ENCODE data around the gene NDUFB7.
"Not testable (repeated sequence)": the region's sequence is repeated elsewhere in the genome, so short reads cannot be mapped to it uniquely, and the experiment has no call there.

NDUFB7 gene

GRCh38 chr19:14561249-14561648 lies 10.6 kb downstream of the NDUFB7 start:
- Histone ChIP-seq H3K9ac (ENCODE audit: low read length) (no peak overlapping the region), H3K4me1 (ENCODE audit: insufficient read depth, low read length) (peaks cover 5% of the 10 kb centered on the region), H3K27ac (ENCODE audit: low read depth, low read length) (no peak overlapping the region), H3K27me3 (ENCODE audit: control insufficient read depth in 1 of 2, insufficient read depth in 2 of 2, low read length in 2 of 2) (no peaks in the 10 kb centered on the region), H3K9me3 (ENCODE audit: low read length) (no peaks in the 10 kb centered on the region), H3K4me3 (ENCODE audit: low read depth in 1 of 2, low read length in 2 of 2) (no peak overlapping the region), H3K36me3 (ENCODE audit: insufficient read depth, low read length) (peaks cover 5% of the 10 kb centered on the region)

- Histone ChIP-seq H3K9ac (ENCODE audit: low read length) (no peak overlapping the region), H3K4me1 (ENCODE audit: insufficient read depth, low read length) (peaks cover 5% of the 10 kb centered on the region), H3K36me3 (ENCODE audit: insufficient read depth, low read length) (no peaks in the 10 kb centered on the region), H3K9me3 (ENCODE audit: low read length) (no peaks in the 10 kb centered on the region), H3K4me3 (ENCODE audit: low read depth in 1 of 2, low read length in 2 of 2) (no peak overlapping the region), H3K27ac (ENCODE audit: low read depth, low read length) (no peak overlapping the region), H3K27me3 (ENCODE audit: control insufficient read depth in 1 of 2, insufficient read depth in 2 of 2, low read length in 2 of 2) (no peaks in the 10 kb centered on the region)
Observed at GRCh38 chr19:14560776-14561108, 11.1 kb downstream of the NDUFB7 start.

GRCh38 chr19:14559916-14560775 lies 11.7 kb downstream of the NDUFB7 start:
- Histone ChIP-seq H3K9ac (ENCODE audit: low read length) (no peak overlapping the region), H3K4me1 (ENCODE audit: insufficient read depth, low read length) (peaks cover 5% of the 10 kb centered on the region), H3K4me3 (ENCODE audit: low read depth in 1 of 2, low read length in 2 of 2) (no peak overlapping the region), H3K27me3 (ENCODE audit: control insufficient read depth in 1 of 2, insufficient read depth in 2 of 2, low read length in 2 of 2) (no peaks in the 10 kb centered on the region), H3K9me3 (ENCODE audit: low read length) (no peaks in the 10 kb centered on the region), H3K27ac (ENCODE audit: low read depth, low read length) (no peak overlapping the region), H3K36me3 (ENCODE audit: insufficient read depth, low read length) (no peaks in the 10 kb centered on the region)

GRCh38 chr19:14558370-14559066 lies 13.3 kb downstream of the NDUFB7 start:
- H3K9ac ChIP-seq (ENCODE audit: low read length), result no peak overlapping the region
- no peaks in the 10 kb centered on the region for H3K9me3 ChIP-seq (ENCODE audit: low read length)
- H3K4me3 ChIP-seq (ENCODE audit: low read depth in 1 of 2, low read length in 2 of 2), result no peak overlapping the region
- H3K27ac ChIP-seq (ENCODE audit: low read depth, low read length), result no peak overlapping the region
- peaks cover 5% of the 10 kb centered on the region for H3K4me1 ChIP-seq (ENCODE audit: insufficient read depth, low read length)
- no peaks in the 10 kb centered on the region for H3K36me3 ChIP-seq (ENCODE audit: insufficient read depth, low read length)
- no peaks in the 10 kb centered on the region for H3K27me3 ChIP-seq (ENCODE audit: control insufficient read depth in 1 of 2, insufficient read depth in 2 of 2, low read length in 2 of 2)

GRCh38 chr19:14556662-14557188 lies 15.1 kb downstream of the NDUFB7 start:
- H3K4me3 ChIP-seq (ENCODE audit: low read depth in 1 of 2, low read length in 2 of 2), result peak overlapping the region in 1 of 2 donors; percentile 39
- H3K9me3 ChIP-seq (ENCODE audit: low read length), result no peaks in the 10 kb centered on the region
- H3K9ac ChIP-seq (ENCODE audit: low read length), result no peak overlapping the region
- H3K27ac ChIP-seq (ENCODE audit: low read depth, low read length), result no peak overlapping the region
- H3K27me3 ChIP-seq (ENCODE audit: control insufficient read depth in 1 of 2, insufficient read depth in 2 of 2, low read length in 2 of 2), result no peaks in the 10 kb centered on the region
- H3K36me3 ChIP-seq (ENCODE audit: insufficient read depth, low read length), result no peaks in the 10 kb centered on the region
- peaks cover 5% of the 10 kb centered on the region for H3K4me1 ChIP-seq (ENCODE audit: insufficient read depth, low read length)

GRCh38 chr19:14555918-14556661 lies 15.8 kb downstream of the NDUFB7 start:
- Histone ChIP-seq H3K4me3 (ENCODE audit: low read depth in 1 of 2, low read length in 2 of 2) (peak overlapping the region in 1 of 2 donors; percentile 39), H3K27ac (ENCODE audit: low read depth, low read length) (no peak overlapping the region), H3K27me3 (ENCODE audit: control insufficient read depth in 1 of 2, insufficient read depth in 2 of 2, low read length in 2 of 2) (no peaks in the 10 kb centered on the region), H3K9ac (ENCODE audit: low read length) (no peak overlapping the region), H3K36me3 (ENCODE audit: insufficient read depth, low read length) (no peaks in the 10 kb centered on the region), H3K4me1 (ENCODE audit: insufficient read depth, low read length) (peaks cover 5% of the 10 kb centered on the region), H3K9me3 (ENCODE audit: low read length) (no peaks in the 10 kb centered on the region)

- Histone ChIP-seq H3K9me3 (ENCODE audit: low read length) (no peaks in the 10 kb centered on the region), H3K4me1 (ENCODE audit: insufficient read depth, low read length) (peaks cover 5% of the 10 kb centered on the region), H3K9ac (ENCODE audit: low read length) (no peak overlapping the region), H3K27me3 (ENCODE audit: control insufficient read depth in 1 of 2, insufficient read depth in 2 of 2, low read length in 2 of 2) (no peaks in the 10 kb centered on the region), H3K36me3 (ENCODE audit: insufficient read depth, low read length) (no peaks in the 10 kb centered on the region), H3K27ac (ENCODE audit: low read depth, low read length) (no peak overlapping the region), H3K4me3 (ENCODE audit: low read depth in 1 of 2, low read length in 2 of 2) (no peak overlapping the region)
Observed at GRCh38 chr19:14554382-14554812, 17.5 kb downstream of the NDUFB7 start.

GRCh38 chr19:14553939-14554243 lies 18.0 kb downstream of the NDUFB7 start:
- Histone ChIP-seq H3K36me3 (ENCODE audit: insufficient read depth, low read length) (no peaks in the 10 kb centered on the region), H3K9me3 (ENCODE audit: low read length) (no peaks in the 10 kb centered on the region), H3K27me3 (ENCODE audit: control insufficient read depth in 1 of 2, insufficient read depth in 2 of 2, low read length in 2 of 2) (no peaks in the 10 kb centered on the region), H3K9ac (ENCODE audit: low read length) (no peak overlapping the region), H3K4me3 (ENCODE audit: low read depth in 1 of 2, low read length in 2 of 2) (no peak overlapping the region), H3K27ac (ENCODE audit: low read depth, low read length) (no peak overlapping the region), H3K4me1 (ENCODE audit: insufficient read depth, low read length) (peaks cover 5% of the 10 kb centered on the region)

- Histone ChIP-seq H3K27ac (ENCODE audit: low read depth, low read length) (no peak overlapping the region), H3K9me3 (ENCODE audit: low read length) (no peaks in the 10 kb centered on the region), H3K4me1 (ENCODE audit: insufficient read depth, low read length) (peaks cover 5% of the 10 kb centered on the region), H3K36me3 (ENCODE audit: insufficient read depth, low read length) (no peaks in the 10 kb centered on the region), H3K27me3 (ENCODE audit: control insufficient read depth in 1 of 2, insufficient read depth in 2 of 2, low read length in 2 of 2) (no peaks in the 10 kb centered on the region), H3K9ac (ENCODE audit: low read length) (no peak overlapping the region), H3K4me3 (ENCODE audit: low read depth in 1 of 2, low read length in 2 of 2) (no peak overlapping the region)
Observed at GRCh38 chr19:14553042-14553938, 18.6 kb downstream of the NDUFB7 start.

GRCh38 chr19:14552006-14552360 lies 19.9 kb downstream of the NDUFB7 start:
- not testable (repeated sequence) for H3K9me3 ChIP-seq (ENCODE audit: low read length); H3K4me1 ChIP-seq (ENCODE audit: insufficient read depth, low read length); H3K27me3 ChIP-seq (ENCODE audit: control insufficient read depth in 1 of 2, insufficient read depth in 2 of 2, low read length in 2 of 2); H3K36me3 ChIP-seq (ENCODE audit: insufficient read depth, low read length); H3K4me3 ChIP-seq (ENCODE audit: low read depth in 1 of 2, low read length in 2 of 2); H3K9ac ChIP-seq (ENCODE audit: low read length); H3K27ac ChIP-seq (ENCODE audit: low read depth, low read length)

All from muscle layer of colon (tissue), 2 donors.